ENCODE measurements around the gene PPA1. TPM values are rescaled to one million over a fixed set of nuclear protein-coding genes. Genes with fewer than 3 reads are reported as not detected.
A peak's percentile ranks its signal among the peaks of the same experiment; 100 is the strongest.

Gene PPA1
- total and polyA plus RNA-seq, 2 of the 4 experiments (the other 2 are of a cell fraction): 78.6 to 102 TPM

DNA sequence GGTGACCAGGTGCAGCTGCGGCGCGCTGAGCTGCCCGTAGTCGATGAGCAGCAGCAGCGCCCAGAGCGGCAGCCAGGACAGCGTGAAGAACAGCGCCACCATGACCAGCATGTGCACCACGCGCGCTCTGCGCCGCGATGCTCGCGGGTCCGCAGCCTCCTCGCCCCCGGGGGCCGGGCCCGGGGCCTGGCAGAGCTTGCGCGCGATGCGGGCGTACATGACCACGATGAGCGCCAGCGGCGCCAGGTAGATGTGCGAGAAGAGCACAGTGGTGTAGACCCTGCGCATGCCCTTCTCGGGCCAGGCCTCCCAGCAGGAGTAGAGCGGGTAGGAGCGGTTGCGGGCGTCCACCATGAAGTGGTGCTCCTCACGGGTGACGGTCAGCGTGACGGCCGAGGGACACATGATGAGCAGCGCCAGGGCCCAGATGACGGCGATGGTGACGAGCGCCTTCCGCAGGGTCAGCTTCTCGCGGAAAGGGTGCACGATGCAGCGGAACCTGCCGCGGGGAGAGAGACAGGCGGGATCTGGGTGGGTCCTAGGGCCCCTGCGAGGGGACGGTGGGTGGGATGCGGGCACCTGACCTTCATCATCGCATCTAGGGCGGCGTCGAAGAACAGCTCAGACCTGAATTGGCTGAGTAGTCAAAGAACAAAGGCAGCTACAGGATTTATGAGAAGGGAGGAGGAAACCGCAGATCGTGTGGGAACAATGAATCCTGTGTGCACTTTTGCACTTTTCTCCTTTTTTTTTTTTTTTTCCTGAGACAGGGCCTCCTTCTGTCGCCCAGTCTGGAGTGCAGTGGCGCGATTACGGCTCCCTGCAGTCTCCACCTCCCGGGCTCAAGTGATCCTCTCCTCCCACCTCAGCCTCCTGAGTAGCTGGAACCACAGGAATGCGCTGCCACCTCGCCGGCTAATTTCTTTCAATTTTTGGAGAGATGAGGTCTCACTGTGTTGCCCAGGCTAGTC lies 22.4 kb upstream of the PPA1 start:
- no peak overlapping the region for H3K4ac ChIP-seq (ENCODE audit: low read depth, low read length)
- H4K5ac ChIP-seq (ENCODE audit: low read depth, low read length): no peak overlapping the region
- DNase-seq (no peak), ATAC-seq (ENCODE audit: low read depth) (no peak)
- ChIA-PET POLR2A (ENCODE audit: unreplicated experiment) (no interaction called here), CTCF (interaction anchor here (0.7 to 1.0 kb wide), 2 partner anchors 12 to 13 kb away, joined by 3 read pairs; no protein-coding TSS in a partner anchor)
- intact Hi-C loops (cut with micrococcal nuclease): no loop called here
- H3K9me3 ChIP-seq (ENCODE audit: control insufficient read depth, insufficient read depth, low read length): peaks cover 7% of the 10 kb centered on the region
- dilution Hi-C loops (cut with HindIII; ENCODE audit: low sequenced_read_pairs, unreplicated experiment): no loop called here
- no peak overlapping the region for H3K14ac ChIP-seq (replicated peaks; ENCODE audit: low read depth, low read length)
- no peak overlapping the region for H3K18ac ChIP-seq (ENCODE audit: low read depth, low read length)
- peaks cover 1% of the 10 kb centered on the region; the same call in 1 of the 2 replicates for H3K4me1 ChIP-seq (ENCODE audit: control insufficient read depth, insufficient read depth, low read length)
- 25% methylated on average over 45 of the region's 73 CpGs; no CpG with 5 or more reads in 1 of the 2 experiments for WGBS, 2 experiments (ENCODE audit: extremely low coverage in 2 of 2, insufficient read length in 1 of 2)
- H3K56ac ChIP-seq (ENCODE audit: extremely low read depth, insufficient read depth, low read length): no peak overlapping the region
- peak overlapping the region; percentile 55 for H2AK9ac ChIP-seq (replicated peaks; ENCODE audit: low read depth, low read length, poor library complexity)
- no peak overlapping the region for H3K4me3 ChIP-seq (ENCODE audit: insufficient read depth, low read depth, low read length)
- no peaks in the 10 kb centered on the region for H3K79me1 ChIP-seq (ENCODE audit: low read depth in 1 of 2, low read length in 2 of 2)
- peak overlapping the region; percentile 58 for H2AFZ ChIP-seq (replicated peaks; ENCODE audit: low read length, poor library complexity)
- H2BK5ac ChIP-seq (ENCODE audit: low read depth, low read length, poor library complexity, severe bottlenecking): no peak overlapping the region
- H2AK5ac ChIP-seq (ENCODE audit: low read depth, low read length): no peak overlapping the region
- no peak overlapping the region for H2BK15ac ChIP-seq (ENCODE audit: low read depth, low read length)
- no peak overlapping the region for H4K8ac ChIP-seq (ENCODE audit: low read depth in 2 of 2, low read length in 2 of 2)
- H3K27me3 ChIP-seq (ENCODE audit: control insufficient read depth, insufficient read depth, low read length): peaks cover 24% of the 10 kb centered on the region
- H2BK120ac ChIP-seq (ENCODE audit: low read depth, low read length): no peak overlapping the region
- no peaks in the 10 kb centered on the region for H3K9me1 ChIP-seq (ENCODE audit: insufficient read depth, low read length)
- in situ Hi-C loops (cut with MboI; ENCODE audit: low sequenced_read_pairs): no loop called here
- no peaks in the 10 kb centered on the region for H4K20me1 ChIP-seq (ENCODE audit: insufficient read depth, low read length)
- no TSS peak for BruUV-seq (replicated peaks)
- no peak overlapping the region for H3K27ac ChIP-seq (ENCODE audit: insufficient read depth, low read length)
- no peak overlapping the region for H4K91ac ChIP-seq (ENCODE audit: insufficient read depth, low read depth, low read length)
- H3K4me2 ChIP-seq (ENCODE audit: low read depth, low read length): no peak overlapping the region
- H3K36me3 ChIP-seq (ENCODE audit: control insufficient read depth, insufficient read depth, low read length): no peaks in the 10 kb centered on the region
- no peak for TF ChIP-seq BHLHE40 (IDR thresholded peaks at IDR 0.05; ENCODE audit: low read depth, low read length)
- no peak for TF ChIP-seq CHD1 (IDR thresholded peaks at IDR 0.05; ENCODE audit: low read depth, low read length)
- TF ChIP-seq USF2 (IDR thresholded peaks at IDR 0.05; ENCODE audit: low read depth, low read length): no peak
- no peak overlapping the region for H2BK20ac ChIP-seq (ENCODE audit: low read depth, low read length)
- H3K23ac ChIP-seq (ENCODE audit: low read depth, low read length): no peak overlapping the region
- no peak overlapping the region for H3K9ac ChIP-seq (ENCODE audit: low read depth, low read length)

All from IMR-90 (cell line).